LNCaP clone FGC (cell line): ENCODE results near the gene PDCL3.

Experiments used
- DNase-seq: peaks from one replicate; pipeline ENCODE4 v3.0.0-alpha.2; 2011; ENCODE audit warnings: low read depth
- H3K4me3 ChIP-seq: 2 replicates; pipeline ENCODE4 v1.5.1; 2011; ENCODE audit warnings: mild to moderate bottlenecking, low read depth, low read length, control low read depth
- CTCF ChIP-seq: IDR thresholded peaks from 2 replicates; pipeline ENCODE4 v1.5.1; 2012; ENCODE audit warnings: mild to moderate bottlenecking; ENCODE audit not compliant: control insufficient read depth, insufficient read depth; ENCODE audit errors: extremely low read depth

PDCL3 gene

GRCh38 chr2:100623930-100624329 is 61.1 kb downstream of the PDCL3 start:
- no peak for TF ChIP-seq CTCF

DNA sequence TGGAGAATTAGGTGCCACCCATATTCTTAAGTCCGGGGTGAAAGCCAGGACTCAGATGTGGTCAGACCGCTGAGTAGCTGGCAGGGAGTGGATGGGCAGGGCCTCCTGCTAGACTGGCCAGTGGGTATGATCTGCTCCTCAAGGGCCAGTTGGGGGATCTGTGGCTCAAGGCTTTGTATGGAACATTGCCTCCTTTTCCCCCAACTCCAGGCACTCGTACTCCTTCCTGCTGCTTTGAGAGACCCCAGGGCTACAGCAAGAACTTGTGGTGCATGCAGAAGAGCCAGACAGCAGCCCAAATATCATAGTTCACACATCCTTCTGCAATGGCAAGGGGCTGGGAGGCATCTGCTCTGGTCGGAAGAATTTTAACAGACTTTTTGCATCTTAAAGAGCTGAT is 61.7 kb downstream of the PDCL3 start:
- TF ChIP-seq CTCF, result no peak
- DNase-seq, result no peak
- no peak overlapping the region for H3K4me3 ChIP-seq

More at GRCh38 chr2:100623930-100624329, 61.1 kb downstream of the PDCL3 start:
- H3K4me3 ChIP-seq, result no peak overlapping the region
- no peak for DNase-seq

GRCh38 chr2:100625717-100626116 is 62.9 kb downstream of the PDCL3 start:
- no peak for TF ChIP-seq CTCF
- H3K4me3 ChIP-seq, result no peak overlapping the region
- DNase-seq, result no peak
